Gastroesophageal sphincter (tissue), 4 donors: ENCODE data around the gene PATJ. TPM values are rescaled to one million over a fixed set of nuclear protein-coding genes. Genes with fewer than 3 reads are reported as not detected.

Source experiments
- ATAC-seq: fragments of 150-250 bp; one replicate; pipeline ENCODE4 v1.9.1; 2016; ENCODE audit warnings: mild to moderate bottlenecking, moderate library complexity
- H3K27ac ChIP-seq, 4 donors: fragments of 200-600 bp; sonication (generic) in 3 of 4; 1 replicate in 3 of 4; 2 replicates in 1 of 4; pipeline ENCODE4 v1.5.1; 2016 to 2019
- H3K27me3 ChIP-seq: fragments of 200-600 bp; sonication (generic); one replicate; pipeline ENCODE4 v1.5.1; 2019
- H3K36me3 ChIP-seq, 2 donors: fragments of 200-600 bp; sonication (generic); one replicate each; pipeline ENCODE4 v1.5.1; 2019; ENCODE audit warnings: control low read depth in 1 of 2
- H3K4me1 ChIP-seq, 3 donors: fragments of 200-600 bp; sonication (generic); 1 replicate in 2 of 3; 2 replicates in 1 of 3; pipeline ENCODE4 v1.5.1; 2016 to 2019; ENCODE audit warnings: control low read depth in 2 of 3
- H3K4me3 ChIP-seq, 2 donors: fragments of 200-600 bp; sonication (generic); one replicate each; pipeline ENCODE4 v1.5.1; 2019; ENCODE audit warnings: mild to moderate bottlenecking in 1 of 2, moderate library complexity in 1 of 2
- H3K9me3 ChIP-seq, 3 donors: fragments of 200-600 bp; sonication (generic); one replicate each; pipeline ENCODE4 v1.5.1; 2017 to 2019; ENCODE audit warnings: control low read depth in 2 of 3
- CTCF ChIP-seq, 4 experiments: fragments of 200-600 bp in 2 of 4; fragments of 450-650 bp in 2 of 4; sonication (generic) in 1 of 4; IDR thresholded peaks; one replicate each; pipeline ENCODE4 v1.5.1; 2017 to 2019; ENCODE audit warnings: antibody characterized with exemption in 4 of 4, mild to moderate bottlenecking in 2 of 4, moderate library complexity in 2 of 4
- EP300 ChIP-seq: sonication (generic); formaldehyde crosslinking; IDR thresholded peaks from one replicate; pipeline ENCODE4 v1.6.1; 2017; ENCODE audit warnings: antibody characterized with exemption, mild to moderate bottlenecking
- POLR2A ChIP-seq, 2 donors: fragments of 450-650 bp; IDR thresholded peaks; one replicate each; pipeline ENCODE4 v1.6.1; 2017; ENCODE audit warnings: antibody characterized with exemption in 2 of 2, mild to moderate bottlenecking in 2 of 2, moderate library complexity in 1 of 2
- POLR2AphosphoS5 ChIP-seq: sonication (generic); formaldehyde crosslinking; IDR thresholded peaks from one replicate; pipeline ENCODE4 v1.6.1; 2017; ENCODE audit warnings: antibody characterized with exemption
- WGBS, 2 donors: methylation state at CpG; one replicate each; pipeline ENCODE4 v1.1.5; 2018; ENCODE audit warnings: low coverage in 1 of 2; 5-methylcytosine and 5-hydroxymethylcytosine counted together
- total RNA-seq, 4 donors: library from RNA; depleted of rRNA; stranded (reverse); fragments of >200 nt; gene quantifications; one replicate each; pipeline ENCODE4 v1.1.0, GENCODE V29; 2016

PATJ gene
- total RNA-seq, 4 donors from 2014 or later: 34.8 to 59.0 (median 37.1) TPM

DNA sequence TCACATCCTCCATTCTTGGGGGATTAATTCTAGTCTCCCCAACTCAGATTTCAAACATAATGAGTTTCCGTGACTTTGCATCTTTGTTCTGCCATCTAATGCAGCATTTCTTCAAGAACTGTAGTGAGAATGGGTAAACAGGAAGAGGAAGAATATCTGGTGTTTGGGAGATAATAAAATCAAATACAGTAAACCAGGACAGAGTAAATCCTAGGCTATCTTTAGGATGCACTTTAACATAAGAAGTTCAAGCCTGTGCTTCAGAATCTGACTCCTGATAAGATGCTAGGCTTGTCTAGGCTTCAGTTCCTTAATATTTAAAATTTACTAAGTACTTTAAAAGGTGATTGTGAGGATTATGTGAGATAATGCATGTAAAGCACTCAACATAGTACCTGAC lies 27.9 kb downstream of the PATJ start:
- no peaks in the 10 kb centered on the region for H3K27me3 ChIP-seq
- H3K9me3 ChIP-seq: no peaks in the 10 kb centered on the region
- ATAC-seq: no peak
- H3K27ac ChIP-seq: no peak overlapping the region
- H3K4me1 ChIP-seq: no peaks in the 10 kb centered on the region
- peaks cover 0 to 56% of the 10 kb centered on the region in 2 donors for H3K36me3 ChIP-seq
- H3K4me3 ChIP-seq: no peak overlapping the region
- no peak for TF ChIP-seq CTCF (IDR thresholded peaks at IDR 0.05)
- TF ChIP-seq POLR2AphosphoS5: no peak
- no peak for TF ChIP-seq EP300
- no peak for TF ChIP-seq POLR2A (IDR thresholded peaks at IDR 0.05)
- WGBS, 2 donors: 93 to 100% methylated on average over 1 of the region's 1 CpG

DNA sequence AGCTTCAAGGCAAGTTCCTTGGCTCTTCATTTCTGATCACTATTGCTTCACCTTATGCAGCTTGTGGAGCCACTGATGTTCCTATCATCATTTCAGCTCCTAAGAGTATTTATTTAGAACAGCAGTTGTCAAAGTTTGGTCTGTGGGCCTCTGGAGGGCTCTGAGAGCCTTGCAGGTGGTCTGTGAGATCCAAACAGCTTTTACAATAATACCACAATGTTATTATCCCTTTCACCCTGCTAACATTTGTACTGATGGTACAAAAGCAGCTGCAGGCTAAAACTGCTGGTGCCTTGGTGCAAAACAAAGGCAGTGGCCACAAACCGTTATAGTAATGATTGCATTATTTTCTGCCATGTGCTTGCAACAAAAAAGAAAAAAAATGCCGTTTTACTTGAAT lies 33.8 kb downstream of the PATJ start:
- ATAC-seq: no peak
- H3K27ac ChIP-seq: no peak overlapping the region
- no peaks in the 10 kb centered on the region for H3K4me1 ChIP-seq
- H3K27me3 ChIP-seq: no peaks in the 10 kb centered on the region
- no peak overlapping the region for H3K4me3 ChIP-seq
- no peaks in the 10 kb centered on the region for H3K9me3 ChIP-seq
- whole genome bisulfite sequencing, 2 donors: 86 to 89% methylated on average over 2 of the region's 2 CpGs
- TF ChIP-seq EP300: no peak
- TF ChIP-seq POLR2A (IDR thresholded peaks at IDR 0.05): no peak
- no peak for TF ChIP-seq POLR2AphosphoS5
- TF ChIP-seq CTCF (IDR thresholded peaks at IDR 0.05): no peak
- H3K36me3 ChIP-seq: peaks cover 0 to 52% of the 10 kb centered on the region in 2 donors

- ATAC-seq: no peak
These were observed 37.0 kb downstream of the PATJ start for GRCh38 chr1:61779231-61779630.

DNA sequence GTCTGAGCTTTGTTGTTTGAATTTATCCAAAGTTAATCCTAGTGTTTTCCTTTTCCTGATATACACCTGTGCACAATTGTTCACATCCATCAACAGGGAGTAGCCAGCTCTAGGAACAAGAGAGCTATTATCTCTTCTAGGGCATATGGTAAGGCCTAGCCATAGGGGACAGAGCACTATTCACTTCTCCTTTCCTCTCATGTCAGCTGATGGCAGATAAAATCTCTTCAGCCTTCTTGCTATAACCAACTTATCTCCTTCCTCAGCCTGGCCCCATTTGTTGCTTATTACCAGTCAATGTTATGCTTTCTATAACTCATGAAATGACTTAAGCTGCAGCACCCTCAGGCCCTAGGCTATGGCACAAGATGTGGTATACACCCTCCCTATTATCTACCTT lies 38.9 kb downstream of the PATJ start:
- TF ChIP-seq EP300 (no peak), CTCF (IDR thresholded peaks at IDR 0.05) (no peak), POLR2AphosphoS5 (no peak), POLR2A (IDR thresholded peaks at IDR 0.05) (no peak)
- Histone ChIP-seq H3K36me3 (peaks cover 0 to 27% of the 10 kb centered on the region in 2 donors), H3K4me3 (no peak overlapping the region), H3K27ac (no peak overlapping the region), H3K27me3 (no peaks in the 10 kb centered on the region), H3K9me3 (no peaks in the 10 kb centered on the region), H3K4me1 (no peaks in the 10 kb centered on the region)
- no peak for ATAC-seq

More at GRCh38 chr1:61779231-61779630, 37.0 kb downstream of the PATJ start:
- Histone ChIP-seq H3K27ac (no peak overlapping the region), H3K27me3 (no peaks in the 10 kb centered on the region), H3K4me3 (no peak overlapping the region), H3K9me3 (no peaks in the 10 kb centered on the region), H3K36me3 (peaks cover 0 to 31% of the 10 kb centered on the region in 2 donors), H3K4me1 (no peaks in the 10 kb centered on the region)
- TF ChIP-seq CTCF (IDR thresholded peaks at IDR 0.05) (no peak), POLR2AphosphoS5 (no peak), EP300 (no peak), POLR2A (IDR thresholded peaks at IDR 0.05) (no peak)
- WGBS, 2 donors: 86 to 89% methylated on average over 2 of the region's 2 CpGs

GRCh38 chr1:61782771-61783170 lies 40.5 kb downstream of the PATJ start:
- TF ChIP-seq CTCF (IDR thresholded peaks at IDR 0.05) (no peak), POLR2AphosphoS5 (no peak), POLR2A (IDR thresholded peaks at IDR 0.05) (no peak), EP300 (no peak)
- ATAC-seq: no peak
- H3K36me3 ChIP-seq: peaks cover 0 to 20% of the 10 kb centered on the region in 2 donors
- no peaks in the 10 kb centered on the region for H3K9me3 ChIP-seq
- H3K4me1 ChIP-seq: no peaks in the 10 kb centered on the region
- 89 to 100% methylated on average over 4 of the region's 4 CpGs for WGBS, 2 donors
- H3K4me3 ChIP-seq: no peak overlapping the region
- H3K27me3 ChIP-seq: no peaks in the 10 kb centered on the region
- H3K27ac ChIP-seq: no peak overlapping the region
